ENCODE results near the gene GABRB3.

GABRB3 gene

DNA sequence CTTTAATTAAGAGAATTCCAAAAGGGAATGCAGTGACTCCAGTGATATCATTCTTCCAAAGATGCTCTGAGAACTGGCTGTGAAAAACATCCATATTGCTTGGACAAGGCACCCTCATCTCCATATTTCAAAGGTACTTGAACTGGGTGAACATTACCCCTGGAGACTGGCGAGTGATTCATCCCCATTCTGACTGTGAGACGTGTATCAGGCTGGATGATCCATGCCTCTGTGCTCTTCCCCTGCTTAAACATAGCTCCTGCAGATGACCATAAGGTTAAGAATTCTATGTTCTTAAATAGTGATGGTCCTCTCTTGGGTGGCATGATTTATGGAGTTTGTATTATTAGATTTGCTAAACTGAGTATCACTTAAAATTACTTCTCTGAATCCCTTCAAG lies 137.8 kb downstream of the GABRB3 start:
- TF ChIP-seq, protein P1, sequence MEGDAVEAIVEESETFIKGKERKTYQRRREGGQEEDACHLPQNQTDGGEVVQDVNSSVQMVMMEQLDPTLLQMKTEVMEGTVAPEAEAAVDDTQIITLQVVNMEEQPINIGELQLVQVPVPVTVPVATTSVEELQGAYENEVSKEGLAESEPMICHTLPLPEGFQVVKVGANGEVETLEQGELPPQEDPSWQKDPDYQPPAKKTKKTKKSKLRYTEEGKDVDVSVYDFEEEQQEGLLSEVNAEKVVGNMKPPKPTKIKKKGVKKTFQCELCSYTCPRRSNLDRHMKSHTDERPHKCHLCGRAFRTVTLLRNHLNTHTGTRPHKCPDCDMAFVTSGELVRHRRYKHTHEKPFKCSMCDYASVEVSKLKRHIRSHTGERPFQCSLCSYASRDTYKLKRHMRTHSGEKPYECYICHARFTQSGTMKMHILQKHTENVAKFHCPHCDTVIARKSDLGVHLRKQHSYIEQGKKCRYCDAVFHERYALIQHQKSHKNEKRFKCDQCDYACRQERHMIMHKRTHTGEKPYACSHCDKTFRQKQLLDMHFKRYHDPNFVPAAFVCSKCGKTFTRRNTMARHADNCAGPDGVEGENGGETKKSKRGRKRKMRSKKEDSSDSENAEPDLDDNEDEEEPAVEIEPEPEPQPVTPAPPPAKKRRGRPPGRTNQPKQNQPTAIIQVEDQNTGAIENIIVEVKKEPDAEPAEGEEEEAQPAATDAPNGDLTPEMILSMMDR (IDR thresholded peaks at IDR 0.05): no peak

- TF ChIP-seq, protein P1 (IDR thresholded peaks at IDR 0.05): no peak
These were observed 138.5 kb downstream of the GABRB3 start for GRCh38 chr15:26634319-26634718.

- TF ChIP-seq, protein P1 (IDR thresholded peaks at IDR 0.05): no peak
These were observed 140.4 kb downstream of the GABRB3 start for GRCh38 chr15:26632500-26632899.

- TF ChIP-seq, protein P1 (IDR thresholded peaks at IDR 0.05): no peak
These were observed 141.0 kb downstream of the GABRB3 start for GRCh38 chr15:26631894-26632293.

GRCh38 chr15:26630857-26631256 lies 142.0 kb downstream of the GABRB3 start:
- TF ChIP-seq, protein P1 (IDR thresholded peaks at IDR 0.05): no peak

DNA sequence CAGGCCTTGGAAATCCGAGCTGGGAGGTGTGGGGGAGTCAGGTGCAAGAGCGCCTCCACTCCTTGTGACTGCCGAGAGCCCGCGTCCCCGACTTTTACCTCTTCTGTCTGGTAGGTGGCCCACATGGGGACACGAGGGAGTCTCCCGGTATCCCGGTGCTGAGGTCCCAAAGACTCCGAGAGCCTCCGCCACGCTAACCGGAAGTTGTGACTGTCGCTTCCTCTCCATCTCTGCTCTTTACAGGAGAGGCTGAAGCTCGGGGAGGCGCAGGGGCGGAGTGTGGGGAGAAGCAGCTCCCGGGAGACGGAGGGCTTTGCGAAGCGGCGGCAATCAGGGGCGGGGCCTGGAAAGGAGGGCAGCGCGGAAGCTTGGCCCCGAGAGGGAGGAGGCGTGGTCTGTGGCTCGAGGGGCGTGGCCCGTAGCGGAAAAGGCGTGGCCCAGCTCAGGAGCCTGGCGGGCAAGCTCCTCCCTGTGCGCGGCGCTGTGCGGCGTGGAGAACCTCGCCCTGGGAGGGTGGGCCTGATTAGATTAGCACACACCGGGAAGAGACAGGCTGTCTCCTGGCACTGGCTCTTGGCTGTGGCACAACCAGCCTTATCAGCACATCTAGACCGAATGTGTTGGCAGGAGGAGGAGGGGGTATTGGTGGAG lies 143.9 kb downstream of the GABRB3 start:
- TF ChIP-seq, protein P1 (IDR thresholded peaks at IDR 0.05): peak; percentile 33; the same call in 1 of the 2 replicates

- TF ChIP-seq, protein P1 (IDR thresholded peaks at IDR 0.05): no peak; the same call in 1 of the 2 replicates
These were observed 144.8 kb downstream of the GABRB3 start for GRCh38 chr15:26628071-26628470.

DNA sequence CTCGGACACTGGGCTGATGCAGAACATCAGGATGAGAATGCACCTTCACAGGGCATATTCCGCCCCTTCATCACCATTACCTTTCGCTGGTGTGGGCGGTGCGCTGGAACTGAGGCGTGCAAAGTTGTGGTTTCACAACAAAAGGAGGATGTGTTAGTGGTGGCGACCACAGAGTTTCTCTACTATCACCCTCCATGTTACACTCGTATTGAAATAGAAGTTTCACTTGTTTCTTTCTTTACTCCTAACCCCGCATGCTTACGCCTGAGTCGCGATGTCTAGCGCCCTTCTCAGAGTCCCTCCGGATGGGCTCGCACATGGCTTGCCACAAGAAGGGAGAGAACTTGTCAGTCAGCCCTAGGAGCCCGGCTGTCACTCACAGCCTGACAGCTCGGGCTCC lies 148.7 kb downstream of the GABRB3 start:
- TF ChIP-seq, protein P1 (IDR thresholded peaks at IDR 0.05): no peak

Data from LNCAP (cell line).